ENCODE results near the gene ELAC2. TPM values are rescaled to one million over a fixed set of nuclear protein-coding genes. Genes with fewer than 3 reads are reported as not detected.

Gene ELAC2
- total and polyA plus RNA-seq, 10 of the 15 experiments (the other 5 are each of a cell fraction or from before 2014, with no cell fraction given), result 5.1 to 146 (median 79.4) TPM

DNA sequence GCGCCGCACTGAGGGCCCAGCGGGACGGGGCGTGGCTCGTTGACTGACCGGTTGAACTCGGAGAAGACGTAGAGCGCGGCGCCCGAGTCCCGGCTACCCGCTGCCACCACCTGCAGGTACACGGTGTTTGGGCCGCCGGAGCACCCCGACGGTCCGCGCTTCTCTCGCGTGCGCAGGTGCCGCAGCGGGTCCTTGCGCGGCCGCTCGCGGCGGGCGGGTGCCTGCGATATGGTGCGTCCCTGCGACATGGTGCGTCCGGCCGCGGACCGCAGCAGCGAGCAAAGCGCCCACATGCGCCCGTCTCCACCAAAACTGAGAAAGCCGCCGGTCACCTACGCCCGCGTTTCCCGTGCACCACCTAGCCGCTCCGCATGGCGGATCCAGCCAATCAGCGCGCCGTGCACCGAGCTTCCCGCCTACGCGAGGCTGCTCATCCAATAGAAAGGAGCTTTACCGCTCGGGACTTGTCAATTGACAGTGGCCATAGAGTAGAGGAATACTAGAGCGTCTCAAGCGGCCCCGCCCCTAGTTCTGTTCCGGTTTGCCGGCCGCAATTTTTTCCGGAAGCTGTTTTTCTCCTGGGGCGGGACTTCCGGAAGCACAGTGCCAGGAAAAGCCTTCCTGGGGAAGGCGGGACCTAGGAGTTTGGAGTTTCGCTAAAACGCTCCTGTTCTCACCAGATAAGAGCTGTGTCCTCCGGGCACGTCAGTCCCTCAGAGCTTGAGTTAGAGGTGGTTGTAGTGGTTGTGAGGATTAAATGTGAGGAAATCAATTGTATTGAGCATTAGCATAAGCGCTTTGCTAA is at the start of gene ELAC2 (continued):
- TF ChIP-seq ZNF274 (IDR thresholded peaks at IDR 0.05; ENCODE audit: insufficient read depth, insufficient read length) (no peak), LARP7 (IDR thresholded peaks at IDR 0.05) (peak; percentile 98), KAT2A (conservative IDR thresholded peaks at IDR 0.05; ENCODE audit: control insufficient read depth, low read depth, low read length) (no peak), RFX5 (IDR thresholded peaks at IDR 0.05; ENCODE audit: low read depth, low read length) (peak; percentile 56), POLR2AphosphoS2 (IDR thresholded peaks at IDR 0.05; ENCODE audit: low read depth, low read length) (peak; percentile 84), BCL3 (IDR thresholded peaks at IDR 0.05; ENCODE audit: borderline replicate concordance, insufficient read depth, low read depth, low read length, poor library complexity, severe bottlenecking) (no peak), ZBTB11 (CRISPR knock-in tag; IDR thresholded peaks at IDR 0.05) (no peak; the same call in 1 of the 2 replicates), PAX8 (IDR thresholded peaks at IDR 0.05) (peak; percentile 72; the same call in 1 of the 2 replicates), MYC (IDR thresholded peaks at IDR 0.05; ENCODE audit: insufficient read depth, insufficient read length, insufficient replicate concordance, low read length, severe bottlenecking) (peak; percentile 93), ZNF384 (IDR thresholded peaks at IDR 0.05; ENCODE audit: borderline replicate concordance, low read depth, low read length) (no peak), YBX1 (IDR thresholded peaks at IDR 0.05) (no peak), MTA2 (IDR thresholded peaks at IDR 0.05; ENCODE audit: low read depth) (0 out of 2 replicates have a peak, but pooled peaks have one; percentile 39), BHLHE40 (IDR thresholded peaks at IDR 0.05; ENCODE audit: borderline replicate concordance in 1 of 2, low read depth in 2 of 2, low read length in 1 of 2) (peak; percentile 74 to 95), MEF2B (IDR thresholded peaks at IDR 0.05; ENCODE audit: partially characterized antibody, poor library complexity, severe bottlenecking) (peak; percentile 5), POU2F2 (IDR thresholded peaks at IDR 0.05; ENCODE audit: borderline replicate concordance, low read depth, low read length) (peak; percentile 42), FOXK2 (IDR thresholded peaks at IDR 0.05) (no peak; the same call in 1 of the 2 replicates), IKZF2 (IDR thresholded peaks at IDR 0.05) (peak; percentile 57 to 61; a peak in 3 of 4 replicates), EED (IDR thresholded peaks at IDR 0.05; ENCODE audit: low read depth) (peak; percentile 62; the same call in 1 of the 2 replicates), GATAD2B (conservative IDR thresholded peaks at IDR 0.05; ENCODE audit: low read depth) (peak; percentile 53; the same call in 1 of the 2 replicates), STAT1 (conservative IDR thresholded peaks at IDR 0.05) (no peak), MXI1 (IDR thresholded peaks at IDR 0.05; ENCODE audit: low read depth, low read length) (peak; percentile 93)
- TF ChIP-seq, protein P1, sequence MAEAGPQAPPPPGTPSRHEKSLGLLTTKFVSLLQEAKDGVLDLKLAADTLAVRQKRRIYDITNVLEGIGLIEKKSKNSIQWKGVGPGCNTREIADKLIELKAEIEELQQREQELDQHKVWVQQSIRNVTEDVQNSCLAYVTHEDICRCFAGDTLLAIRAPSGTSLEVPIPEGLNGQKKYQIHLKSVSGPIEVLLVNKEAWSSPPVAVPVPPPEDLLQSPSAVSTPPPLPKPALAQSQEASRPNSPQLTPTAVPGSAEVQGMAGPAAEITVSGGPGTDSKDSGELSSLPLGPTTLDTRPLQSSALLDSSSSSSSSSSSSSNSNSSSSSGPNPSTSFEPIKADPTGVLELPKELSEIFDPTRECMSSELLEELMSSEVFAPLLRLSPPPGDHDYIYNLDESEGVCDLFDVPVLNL (IDR thresholded peaks at IDR 0.05; ENCODE audit: low read depth, low read length), result no peak
- TF ChIP-seq, protein P2, sequence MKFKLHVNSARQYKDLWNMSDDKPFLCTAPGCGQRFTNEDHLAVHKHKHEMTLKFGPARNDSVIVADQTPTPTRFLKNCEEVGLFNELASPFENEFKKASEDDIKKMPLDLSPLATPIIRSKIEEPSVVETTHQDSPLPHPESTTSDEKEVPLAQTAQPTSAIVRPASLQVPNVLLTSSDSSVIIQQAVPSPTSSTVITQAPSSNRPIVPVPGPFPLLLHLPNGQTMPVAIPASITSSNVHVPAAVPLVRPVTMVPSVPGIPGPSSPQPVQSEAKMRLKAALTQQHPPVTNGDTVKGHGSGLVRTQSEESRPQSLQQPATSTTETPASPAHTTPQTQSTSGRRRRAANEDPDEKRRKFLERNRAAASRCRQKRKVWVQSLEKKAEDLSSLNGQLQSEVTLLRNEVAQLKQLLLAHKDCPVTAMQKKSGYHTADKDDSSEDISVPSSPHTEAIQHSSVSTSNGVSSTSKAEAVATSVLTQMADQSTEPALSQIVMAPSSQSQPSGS (IDR thresholded peaks at IDR 0.05; ENCODE audit: low read length), result no peak

Data from GM12878 (cell line).